Peyer's patch (tissue), 4 donors: ENCODE results near the gene SCAMP1. TPM values are rescaled to one million over a fixed set of nuclear protein-coding genes. Genes with fewer than 3 reads are reported as not detected.
"Not testable (repeated sequence)": the region's sequence is repeated elsewhere in the genome, so short reads cannot be mapped to it uniquely, and the experiment has no call there.

Source experiments
- DNase-seq, 3 donors: peaks; one replicate each; pipeline ENCODE4 v3.0.0-alpha.2; 2017 to 2019
- H3K27ac ChIP-seq, 4 donors: fragments of 200-600 bp; sonication (generic); one replicate each; pipeline ENCODE4 v1.5.1; 2016 to 2019
- H3K27me3 ChIP-seq, 2 donors: fragments of 200-600 bp; sonication (generic); one replicate each; pipeline ENCODE4 v1.5.1; 2019
- H3K36me3 ChIP-seq, 3 donors: fragments of 200-600 bp; sonication (generic); one replicate each; pipeline ENCODE4 v1.5.1; 2016 to 2019
- H3K4me1 ChIP-seq, 4 donors: fragments of 200-600 bp; sonication (generic); one replicate each; pipeline ENCODE4 v1.5.1; 2016 to 2019
- H3K4me3 ChIP-seq, 4 donors: fragments of 200-600 bp; sonication (generic); 1 replicate in 3 of 4; 2 replicates in 1 of 4; pipeline ENCODE4 v1.5.1; 2016 to 2019; ENCODE audit warnings: mild to moderate bottlenecking in 1 of 4
- H3K9me3 ChIP-seq, 4 donors: fragments of 200-600 bp; sonication (generic); one replicate each; pipeline ENCODE4 v1.5.1; 2016 to 2019; ENCODE audit warnings: mild to moderate bottlenecking in 1 of 4
- POLR2A ChIP-seq, 2 donors: fragments of 450-650 bp; IDR thresholded peaks; one replicate each; pipeline ENCODE4 v1.5.1; 2017; ENCODE audit warnings: antibody characterized with exemption in 2 of 2, mild to moderate bottlenecking in 2 of 2, moderate library complexity in 2 of 2
- total RNA-seq, 4 donors: library from RNA; depleted of rRNA; stranded (reverse); fragments of >200 nt; gene quantifications; one replicate each; pipeline ENCODE4 v1.1.0, GENCODE V29; 2016
- TF ChIP-seq, protein P1 (sequence below), 6 experiments: fragments of 450-650 bp in 4 of 6; fragments of 200-600 bp in 2 of 6; sonication (generic) in 1 of 6; IDR thresholded peaks; one replicate each; pipeline ENCODE4 v1.5.1; 2017 to 2019; ENCODE audit warnings: antibody characterized with exemption in 6 of 6, mild to moderate bottlenecking in 3 of 6, moderate library complexity in 1 of 6

SCAMP1 gene
- total RNA-seq, 4 donors from 2014 or later: 10.6 to 17.3 (median 11.5) TPM

DNA sequence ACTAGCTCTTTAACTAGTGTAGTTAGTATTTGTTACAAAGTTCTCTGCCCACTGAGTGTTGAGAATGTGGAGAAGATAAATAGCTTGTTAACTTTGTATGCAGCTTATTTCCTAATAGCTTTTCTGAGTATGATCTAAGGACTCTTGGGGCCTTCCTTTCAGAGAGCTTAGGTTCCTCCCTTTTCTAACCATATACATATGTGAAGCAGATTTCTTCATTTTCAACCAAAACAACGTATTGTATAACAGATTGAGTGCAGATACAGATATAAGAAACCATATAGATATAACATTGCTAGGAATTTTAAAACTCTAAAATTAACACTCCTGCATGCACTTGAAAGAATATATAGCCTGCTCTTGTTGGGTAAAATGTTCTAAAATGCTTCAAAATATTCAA lies 70.4 kb downstream of the SCAMP1 start:
- H3K36me3 ChIP-seq: peaks cover 0 to 3% (median 0%) of the 10 kb centered on the region in 3 donors
- TF ChIP-seq, protein P1, sequence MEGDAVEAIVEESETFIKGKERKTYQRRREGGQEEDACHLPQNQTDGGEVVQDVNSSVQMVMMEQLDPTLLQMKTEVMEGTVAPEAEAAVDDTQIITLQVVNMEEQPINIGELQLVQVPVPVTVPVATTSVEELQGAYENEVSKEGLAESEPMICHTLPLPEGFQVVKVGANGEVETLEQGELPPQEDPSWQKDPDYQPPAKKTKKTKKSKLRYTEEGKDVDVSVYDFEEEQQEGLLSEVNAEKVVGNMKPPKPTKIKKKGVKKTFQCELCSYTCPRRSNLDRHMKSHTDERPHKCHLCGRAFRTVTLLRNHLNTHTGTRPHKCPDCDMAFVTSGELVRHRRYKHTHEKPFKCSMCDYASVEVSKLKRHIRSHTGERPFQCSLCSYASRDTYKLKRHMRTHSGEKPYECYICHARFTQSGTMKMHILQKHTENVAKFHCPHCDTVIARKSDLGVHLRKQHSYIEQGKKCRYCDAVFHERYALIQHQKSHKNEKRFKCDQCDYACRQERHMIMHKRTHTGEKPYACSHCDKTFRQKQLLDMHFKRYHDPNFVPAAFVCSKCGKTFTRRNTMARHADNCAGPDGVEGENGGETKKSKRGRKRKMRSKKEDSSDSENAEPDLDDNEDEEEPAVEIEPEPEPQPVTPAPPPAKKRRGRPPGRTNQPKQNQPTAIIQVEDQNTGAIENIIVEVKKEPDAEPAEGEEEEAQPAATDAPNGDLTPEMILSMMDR (IDR thresholded peaks at IDR 0.05): no peak
- no peak for TF ChIP-seq POLR2A (IDR thresholded peaks at IDR 0.05)
- no peak for DNase-seq
- no peak overlapping the region for H3K27ac ChIP-seq
- H3K9me3 ChIP-seq: no peaks in the 10 kb centered on the region
- H3K4me1 ChIP-seq: no peaks in the 10 kb centered on the region
- no peak overlapping the region for H3K4me3 ChIP-seq
- no peaks in the 10 kb centered on the region for H3K27me3 ChIP-seq

DNA sequence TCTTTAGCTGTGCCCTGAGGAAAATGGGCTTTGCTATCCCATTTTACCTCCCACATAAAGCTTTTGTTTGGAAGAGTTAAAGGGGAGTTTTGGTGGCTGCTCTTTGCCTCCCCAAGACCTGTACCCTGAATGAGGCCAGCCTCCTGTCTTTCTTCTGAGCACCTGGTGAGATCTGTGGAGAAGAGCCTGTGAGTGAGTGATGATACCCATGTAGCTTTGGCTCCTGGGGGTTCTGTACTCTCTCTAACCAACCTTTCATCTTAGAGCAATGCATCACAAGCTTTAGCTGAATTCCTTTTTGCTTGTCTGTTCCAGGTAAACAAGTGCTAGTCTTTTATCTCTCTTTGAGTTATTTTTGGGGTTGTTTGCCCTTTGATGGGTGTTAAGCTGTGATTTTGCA lies 73.6 kb downstream of the SCAMP1 start:
- no peak for TF ChIP-seq POLR2A (IDR thresholded peaks at IDR 0.05)
- TF ChIP-seq, protein P1 (IDR thresholded peaks at IDR 0.05): no peak
- Histone ChIP-seq H3K4me3 (no peak overlapping the region), H3K36me3 (no peaks in the 10 kb centered on the region), H3K27me3 (no peaks in the 10 kb centered on the region), H3K4me1 (no peaks in the 10 kb centered on the region), H3K27ac (no peak overlapping the region), H3K9me3 (peaks cover 0 to 3% (median 0%) of the 10 kb centered on the region in 4 donors)
- no peak for DNase-seq

DNA sequence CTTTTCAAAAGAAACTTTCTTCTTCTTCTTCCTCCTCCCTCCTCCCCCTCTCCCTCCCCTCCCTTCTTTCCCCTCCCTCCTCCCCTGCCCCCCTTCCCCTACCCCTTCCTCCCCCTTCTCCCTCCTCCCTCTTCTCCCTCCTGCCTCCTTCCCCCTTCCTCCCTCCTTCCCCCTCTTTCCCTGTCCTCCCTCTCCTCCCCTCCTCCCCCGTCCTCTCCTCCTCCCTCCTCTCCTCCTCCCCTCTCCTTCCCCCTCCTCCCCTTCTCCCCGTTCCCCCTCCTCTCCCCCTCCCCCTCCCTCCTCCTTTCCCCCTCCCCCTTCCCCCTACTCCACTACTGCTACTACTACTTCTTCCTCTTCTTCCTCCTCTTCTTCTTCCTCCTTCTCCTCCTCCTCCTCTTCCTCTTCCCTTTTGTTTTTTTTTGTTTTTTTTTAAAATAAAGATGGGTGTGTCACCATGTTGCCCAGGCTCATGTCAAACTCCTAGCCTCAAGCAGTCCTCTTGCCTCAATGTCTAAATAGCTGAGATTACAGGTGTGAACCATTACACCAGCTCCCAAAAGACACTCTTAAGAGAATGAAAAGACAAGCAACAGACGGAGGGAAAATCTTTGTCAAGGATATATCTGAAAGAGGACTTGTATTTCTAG lies 87.5 kb downstream of the SCAMP1 start:
- DNase-seq: no peak
- H3K27ac ChIP-seq: no peak overlapping the region
- H3K27me3 ChIP-seq: no peaks in the 10 kb centered on the region
- H3K36me3 ChIP-seq: no peaks in the 10 kb centered on the region
- no peaks in the 10 kb centered on the region for H3K9me3 ChIP-seq
- H3K4me3 ChIP-seq: no peak overlapping the region
- TF ChIP-seq, protein P1 (IDR thresholded peaks at IDR 0.05): no peak
- no peak for TF ChIP-seq POLR2A (IDR thresholded peaks at IDR 0.05)
- no peaks in the 10 kb centered on the region for H3K4me1 ChIP-seq

DNA sequence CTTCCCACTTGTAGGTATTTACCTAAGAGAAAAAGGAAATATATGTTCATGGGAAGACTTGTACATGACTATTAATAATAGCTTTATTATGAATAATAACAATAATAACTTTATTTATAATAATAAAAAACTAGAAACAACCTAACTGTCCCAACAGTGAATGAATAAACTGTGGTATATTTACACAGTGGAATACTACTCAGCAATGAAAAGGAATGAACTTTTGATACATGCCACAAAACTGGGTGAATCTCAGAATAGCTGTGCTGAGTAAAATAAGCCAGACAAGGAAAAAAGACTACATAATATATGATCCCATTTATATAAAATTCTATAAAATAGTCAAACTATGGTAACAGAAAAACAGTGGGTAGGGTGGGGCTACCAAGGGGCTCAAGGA lies 88.7 kb downstream of the SCAMP1 start:
- TF ChIP-seq, protein P1 (IDR thresholded peaks at IDR 0.05): no peak
- no peak for TF ChIP-seq POLR2A (IDR thresholded peaks at IDR 0.05)
- H3K4me1 ChIP-seq: no peaks in the 10 kb centered on the region
- no peaks in the 10 kb centered on the region for H3K27me3 ChIP-seq
- H3K36me3 ChIP-seq: no peaks in the 10 kb centered on the region
- no peaks in the 10 kb centered on the region for H3K9me3 ChIP-seq
- H3K4me3 ChIP-seq: no peak overlapping the region
- H3K27ac ChIP-seq: no peak overlapping the region
- DNase-seq: no peak

DNA sequence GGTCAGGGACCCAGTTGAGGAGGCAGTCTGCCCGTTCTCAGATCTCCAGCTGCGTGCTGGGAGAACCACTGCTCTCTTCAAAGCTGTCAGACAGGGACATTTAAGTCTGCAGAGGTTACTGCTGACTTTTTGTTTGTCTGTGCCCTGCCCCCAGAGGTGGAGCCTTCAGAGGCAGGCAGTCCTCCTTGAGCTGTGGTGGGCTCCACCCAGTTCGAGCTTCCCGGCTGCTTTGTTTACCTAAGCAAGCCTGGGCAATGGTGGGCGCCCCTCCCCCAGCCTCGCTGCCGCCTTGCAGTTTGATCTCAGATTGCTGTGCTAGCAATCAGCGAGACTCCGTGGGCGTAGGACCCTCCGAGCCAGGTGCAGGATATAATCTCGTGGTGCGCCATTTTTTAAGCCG lies 97.1 kb downstream of the SCAMP1 start:
- H3K4me3 ChIP-seq, DNase-seq, H3K36me3 ChIP-seq, H3K27me3 ChIP-seq, H3K4me1 ChIP-seq, H3K27ac ChIP-seq, H3K9me3 ChIP-seq: not testable (repeated sequence)

DNA sequence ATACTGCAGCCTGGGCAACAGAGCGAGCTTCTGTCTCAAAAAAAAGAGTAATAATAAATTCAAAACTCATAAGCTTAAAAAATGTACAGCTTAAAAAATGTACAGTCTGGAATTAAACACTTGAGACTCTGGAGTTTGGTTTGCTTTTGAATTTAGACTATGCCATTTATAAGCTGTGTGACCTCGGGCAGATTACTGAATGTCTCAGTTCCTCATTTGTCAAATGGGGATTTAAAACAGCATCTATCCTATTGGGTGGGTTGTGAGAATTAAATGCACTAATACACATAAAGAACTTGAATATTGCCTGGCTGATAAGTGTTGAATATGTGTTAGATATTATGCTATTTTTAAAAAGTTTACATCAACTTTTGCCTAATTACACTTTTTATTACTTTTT lies 98.4 kb downstream of the SCAMP1 start:
- TF ChIP-seq, protein P1 (IDR thresholded peaks at IDR 0.05): no peak
- TF ChIP-seq POLR2A (IDR thresholded peaks at IDR 0.05): no peak
- Histone ChIP-seq H3K27me3 (no peaks in the 10 kb centered on the region), H3K4me3 (no peak overlapping the region), H3K9me3 (no peaks in the 10 kb centered on the region), H3K36me3 (no peaks in the 10 kb centered on the region), H3K4me1 (no peaks in the 10 kb centered on the region), H3K27ac (no peak overlapping the region)
- no peak for DNase-seq
